Left ventricle myocardium inferior (tissue), 1 donor: ENCODE measurements around the gene TRPV6. TPM values are rescaled to one million over a fixed set of nuclear protein-coding genes. Genes with fewer than 3 reads are reported as not detected.

Source experiments
- DNase-seq: peaks from one replicate; pipeline ENCODE4 v3.0.0-alpha.2; 2020
- H3K27ac ChIP-seq: fragments of 200-600 bp; replicated peaks from 2 replicates; pipeline ENCODE4 v1.8.0; 2021
- H3K27me3 ChIP-seq: fragments of 200-600 bp; 2 replicates; pipeline ENCODE4 v1.8.0; 2021; ENCODE audit warnings: low read depth
- H3K36me3 ChIP-seq: fragments of 200-600 bp; 2 replicates; pipeline ENCODE4 v1.8.0; 2021
- H3K4me1 ChIP-seq: fragments of 200-600 bp; 2 replicates; pipeline ENCODE4 v1.8.0; 2021
- H3K4me3 ChIP-seq: fragments of 200-600 bp; 2 replicates; pipeline ENCODE4 v1.8.0; 2021; ENCODE audit warnings: mild to moderate bottlenecking, moderate library complexity
- H3K9me3 ChIP-seq: fragments of 200-600 bp; replicated peaks from 2 replicates; pipeline ENCODE4 v1.8.0; 2021
- CTCF ChIP-seq: fragments of 200-600 bp; IDR thresholded peaks from 2 replicates; pipeline ENCODE4 v1.8.0; 2021; ENCODE audit warnings: antibody characterized with exemption, mild to moderate bottlenecking, borderline replicate concordance
- intact Hi-C: fragments of 100-400 bp; cut with micrococcal nuclease; formaldehyde crosslinking; loops from one replicate; pipeline ENCODE4 v1.11.0; 2022
- total RNA-seq: library from RNA; stranded (reverse); fragmentation: NEBNext Ultra II Directional; extraction: Animal tissue kit (Norgen Biotek cat#: 25700); gene quantifications from one replicate; pipeline ENCODE4 v1.2.1, GENCODE V29; 2021
- donor health status: DM: no; HTN: yes; CAD: no; lungs with severe emphysema.

The TRPV6 gene
- total RNA-seq, 1 donor from 2014 or later: not detected

- H3K4me3 ChIP-seq: no peak overlapping the region
- no peak for DNase-seq
- no peak overlapping the region for H3K27ac ChIP-seq
These were observed 14.8 kb downstream of the TRPV6 start for GRCh38 chr7:142870566-142871259.

GRCh38 chr7:142870147-142870559 is 15.4 kb downstream of the TRPV6 start:
- H3K27ac ChIP-seq: no peak overlapping the region
- DNase-seq: no peak
- no peaks in the 10 kb centered on the region for H3K36me3 ChIP-seq
- intact Hi-C loops: no loop called here
- no peaks in the 10 kb centered on the region for H3K4me1 ChIP-seq
- no peak for TF ChIP-seq CTCF
- no peak overlapping the region for H3K4me3 ChIP-seq
- H3K27me3 ChIP-seq: peaks cover 28% of the 10 kb centered on the region
- no peaks in the 10 kb centered on the region for H3K9me3 ChIP-seq

More at GRCh38 chr7:142870566-142871259, 14.8 kb downstream of the TRPV6 start:
- Histone ChIP-seq H3K27me3 (peaks cover 29% of the 10 kb centered on the region), H3K4me1 (no peaks in the 10 kb centered on the region), H3K36me3 (no peaks in the 10 kb centered on the region), H3K9me3 (no peaks in the 10 kb centered on the region)
- intact Hi-C loops: no loop called here
- TF ChIP-seq CTCF: no peak

GRCh38 chr7:142869434-142869833 is 16.1 kb downstream of the TRPV6 start:
- H3K27ac ChIP-seq: no peak overlapping the region
- peaks cover 35% of the 10 kb centered on the region for H3K27me3 ChIP-seq
- H3K4me1 ChIP-seq: no peaks in the 10 kb centered on the region
- H3K4me3 ChIP-seq: no peak overlapping the region
- DNase-seq: no peak
- TF ChIP-seq CTCF: no peak
- H3K36me3 ChIP-seq: no peaks in the 10 kb centered on the region
- intact Hi-C loops: no loop called here
- no peaks in the 10 kb centered on the region for H3K9me3 ChIP-seq

GRCh38 chr7:142868986-142869415 is 16.5 kb downstream of the TRPV6 start:
- intact Hi-C loops: no loop called here
- Histone ChIP-seq H3K27ac (no peak overlapping the region), H3K9me3 (no peaks in the 10 kb centered on the region), H3K4me1 (no peaks in the 10 kb centered on the region), H3K36me3 (no peaks in the 10 kb centered on the region), H3K27me3 (peaks cover 39% of the 10 kb centered on the region), H3K4me3 (no peak overlapping the region)
- no peak for DNase-seq
- no peak for TF ChIP-seq CTCF

GRCh38 chr7:142868188-142868985 is 17.2 kb downstream of the TRPV6 start:
- H3K27me3 ChIP-seq: peaks cover 45% of the 10 kb centered on the region
- no peaks in the 10 kb centered on the region for H3K36me3 ChIP-seq
- no peak overlapping the region for H3K4me3 ChIP-seq
- no peaks in the 10 kb centered on the region for H3K4me1 ChIP-seq
- intact Hi-C loops: no loop called here
- TF ChIP-seq CTCF: no peak
- no peaks in the 10 kb centered on the region for H3K9me3 ChIP-seq
- DNase-seq: no peak
- H3K27ac ChIP-seq: no peak overlapping the region
